ENCODE results near the gene GSTT2B. TPM values are rescaled to one million over a fixed set of nuclear protein-coding genes. Genes with fewer than 3 reads are reported as not detected.
"Not testable (repeated sequence)": the region's sequence is repeated elsewhere in the genome, so short reads cannot be mapped to it uniquely, and the experiment has no call there.

Gene GSTT2B
- total and polyA plus RNA-seq, 2 donors (not counting 1 experiment from before 2014, with no cell fraction given), result not detected

GRCh38 chr22:23954193-23954990 is 6.6 kb downstream of the GSTT2B start:
- H3K79me2 ChIP-seq (ENCODE audit: control insufficient read depth, insufficient read depth, low read length); H3K4me2 ChIP-seq (replicated peaks; ENCODE audit: low read depth, low read length, poor library complexity, severe bottlenecking); H3K36me3 ChIP-seq (replicated peaks in 1 of 2; ENCODE audit: control extremely low read depth in 1 of 2, control insufficient read depth in 1 of 2, extremely low read depth in 1 of 2, insufficient read depth in 2 of 2, low read length in 1 of 2); H3K9ac ChIP-seq (ENCODE audit: low read length); H2AFZ ChIP-seq (ENCODE audit: insufficient read depth, low read depth, low read length, poor library complexity, severe bottlenecking); H3K27me3 ChIP-seq (replicated peaks in 1 of 4; ENCODE audit: control extremely low read depth in 1 of 4, control insufficient read depth in 3 of 4, insufficient read depth in 4 of 4, low read length in 3 of 4); H3K4me1 ChIP-seq (ENCODE audit: control insufficient read depth in 2 of 2, insufficient read depth in 2 of 2, low read length in 2 of 2); CTCF ChIA-PET; H3K9me3 ChIP-seq (ENCODE audit: control extremely low read depth in 1 of 3, control insufficient read depth in 2 of 3, insufficient read depth in 1 of 3, low read length in 2 of 3); H4K20me1 ChIP-seq (ENCODE audit: control insufficient read depth, insufficient read depth, low read length, poor library complexity, severe bottlenecking); H3K27me3 Mint-ChIP-seq; H3K4me3 Mint-ChIP-seq; H3K4me1 Mint-ChIP-seq; H3K9me3 Mint-ChIP-seq (ENCODE audit: insufficient read depth); H3K27ac ChIP-seq (ENCODE audit: low read length in 2 of 2); H3K27ac Mint-ChIP-seq; ATAC-seq (ENCODE audit: low read depth); H3K4me3 ChIP-seq (ENCODE audit: control extremely low read depth in 1 of 5, extremely low read depth in 1 of 5, insufficient read depth in 1 of 5, low read depth in 2 of 5, low read length in 4 of 5): not testable (repeated sequence)
- POLR2A ChIA-PET, result interaction anchor here (0.7 kb wide), 1 partner anchor 161 kb away, joined by 3 read pairs; no protein-coding TSS in a partner anchor
- intact Hi-C loops (cut with micrococcal nuclease), result loop anchor here (5.0 to 10.0 kb wide), 4 partner anchors 43 to 800 kb away; no protein-coding TSS in a partner anchor
- peak; percentile 0 for DNase-seq
- 94% methylated on average over 8 of the region's 8 CpGs for WGBS (ENCODE audit: insufficient coverage)

- ATAC-seq (ENCODE audit: low read depth), result not testable (repeated sequence)
Measured at GRCh38 chr22:23953485-23953884, 7.5 kb downstream of the GSTT2B start.

GRCh38 chr22:23952794-23953405 is 8.1 kb downstream of the GSTT2B start:
- H3K4me3 ChIP-seq (ENCODE audit: control extremely low read depth in 1 of 5, extremely low read depth in 1 of 5, insufficient read depth in 1 of 5, low read depth in 2 of 5, low read length in 4 of 5); H3K27ac Mint-ChIP-seq; H3K4me3 Mint-ChIP-seq; H3K36me3 ChIP-seq (replicated peaks in 1 of 2; ENCODE audit: control extremely low read depth in 1 of 2, control insufficient read depth in 1 of 2, extremely low read depth in 1 of 2, insufficient read depth in 2 of 2, low read length in 1 of 2); H3K9me3 ChIP-seq (ENCODE audit: control extremely low read depth in 1 of 3, control insufficient read depth in 2 of 3, insufficient read depth in 1 of 3, low read length in 2 of 3); H3K4me1 Mint-ChIP-seq; H3K9me3 Mint-ChIP-seq (ENCODE audit: insufficient read depth); H3K27ac ChIP-seq (ENCODE audit: low read length in 2 of 2); ATAC-seq (ENCODE audit: low read depth); H4K20me1 ChIP-seq (ENCODE audit: control insufficient read depth, insufficient read depth, low read length, poor library complexity, severe bottlenecking); H3K79me2 ChIP-seq (ENCODE audit: control insufficient read depth, insufficient read depth, low read length); H3K27me3 Mint-ChIP-seq; H3K9ac ChIP-seq (ENCODE audit: low read length); H3K4me2 ChIP-seq (replicated peaks; ENCODE audit: low read depth, low read length, poor library complexity, severe bottlenecking); H3K27me3 ChIP-seq (replicated peaks in 1 of 4; ENCODE audit: control extremely low read depth in 1 of 4, control insufficient read depth in 3 of 4, insufficient read depth in 4 of 4, low read length in 3 of 4); H3K4me1 ChIP-seq (ENCODE audit: control insufficient read depth in 2 of 2, insufficient read depth in 2 of 2, low read length in 2 of 2); POLR2A ChIA-PET; H2AFZ ChIP-seq (ENCODE audit: insufficient read depth, low read depth, low read length, poor library complexity, severe bottlenecking): not testable (repeated sequence)
- peak; percentile 1 for DNase-seq
- CTCF ChIA-PET, result interaction anchor here (0.6 kb wide), 1 partner anchor 550 kb away, joined by 3 read pairs; no protein-coding TSS in a partner anchor
- intact Hi-C loops (cut with micrococcal nuclease), result loop anchor here (5.0 to 10.0 kb wide), 4 partner anchors 44 to 802 kb away; no protein-coding TSS in a partner anchor
- 79% methylated on average over 8 of the region's 11 CpGs for WGBS (ENCODE audit: insufficient coverage)

More at GRCh38 chr22:23953485-23953884, 7.5 kb downstream of the GSTT2B start:
- intact Hi-C loops (cut with micrococcal nuclease), result loop anchor here (5.0 to 10.0 kb wide), 4 partner anchors 44 to 801 kb away; no protein-coding TSS in a partner anchor
- H3K9me3 Mint-ChIP-seq (ENCODE audit: insufficient read depth); CTCF ChIA-PET; H2AFZ ChIP-seq (ENCODE audit: insufficient read depth, low read depth, low read length, poor library complexity, severe bottlenecking); H4K20me1 ChIP-seq (ENCODE audit: control insufficient read depth, insufficient read depth, low read length, poor library complexity, severe bottlenecking); H3K4me3 ChIP-seq (ENCODE audit: control extremely low read depth in 1 of 5, extremely low read depth in 1 of 5, insufficient read depth in 1 of 5, low read depth in 2 of 5, low read length in 4 of 5); H3K27ac ChIP-seq (ENCODE audit: low read length in 2 of 2); H3K4me2 ChIP-seq (replicated peaks; ENCODE audit: low read depth, low read length, poor library complexity, severe bottlenecking); H3K4me3 Mint-ChIP-seq; H3K4me1 ChIP-seq (ENCODE audit: control insufficient read depth in 2 of 2, insufficient read depth in 2 of 2, low read length in 2 of 2); H3K4me1 Mint-ChIP-seq; H3K27ac Mint-ChIP-seq; H3K9ac ChIP-seq (ENCODE audit: low read length); H3K79me2 ChIP-seq (ENCODE audit: control insufficient read depth, insufficient read depth, low read length); H3K36me3 ChIP-seq (replicated peaks in 1 of 2; ENCODE audit: control extremely low read depth in 1 of 2, control insufficient read depth in 1 of 2, extremely low read depth in 1 of 2, insufficient read depth in 2 of 2, low read length in 1 of 2); H3K27me3 Mint-ChIP-seq; H3K27me3 ChIP-seq (replicated peaks in 1 of 4; ENCODE audit: control extremely low read depth in 1 of 4, control insufficient read depth in 3 of 4, insufficient read depth in 4 of 4, low read length in 3 of 4); H3K9me3 ChIP-seq (ENCODE audit: control extremely low read depth in 1 of 3, control insufficient read depth in 2 of 3, insufficient read depth in 1 of 3, low read length in 2 of 3): not testable (repeated sequence)
- WGBS (ENCODE audit: insufficient coverage), result 92% methylated on average over 1 of the region's 4 CpGs
- DNase-seq, result peak; percentile 1
- POLR2A ChIA-PET, result interaction anchor here (0.7 kb wide), 1 partner anchor 161 kb away, joined by 3 read pairs; no protein-coding TSS in a partner anchor

Data from B cell (primary cell).